ENCODE results near the gene LRRC28.
A peak's percentile ranks its signal among the peaks of the same experiment; 100 is the strongest.
"Not testable (repeated sequence)": the region's sequence is repeated elsewhere in the genome, so short reads cannot be mapped to it uniquely, and the experiment has no call there.

Gene LRRC28

DNA sequence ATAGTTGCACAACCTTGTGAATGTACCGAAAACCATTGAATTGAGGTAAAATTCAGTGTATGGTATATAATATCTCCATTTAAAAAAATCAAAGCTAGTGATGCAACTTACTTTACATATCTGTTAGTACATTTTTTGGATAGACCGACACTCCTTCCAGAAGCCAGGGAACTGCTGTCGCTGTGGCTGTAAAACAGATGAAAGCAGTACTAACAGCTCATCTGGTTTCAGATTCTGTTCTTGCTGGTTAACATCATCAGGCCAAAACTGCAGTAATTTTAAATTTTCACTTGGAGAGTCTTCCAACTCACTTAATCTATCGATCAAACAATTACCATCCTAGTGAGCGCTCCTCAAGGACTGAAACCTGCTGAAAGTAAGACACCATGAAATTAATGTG is 145.1 kb downstream of the LRRC28 start:
- no peak overlapping the region for H3K4me3 ChIP-seq (replicated peaks; ENCODE audit: low read depth, low read length)
- no peak for DNase-seq (ENCODE audit: low read depth)
- TF ChIP-seq CTCF (IDR thresholded peaks at IDR 0.05; ENCODE audit: low read length, missing control alignments) = no peak

GRCh38 chr15:99399061-99399460 is 147.8 kb downstream of the LRRC28 start:
- no peak overlapping the region for H3K4me3 ChIP-seq (replicated peaks; ENCODE audit: low read depth, low read length)
- TF ChIP-seq CTCF (IDR thresholded peaks at IDR 0.05; ENCODE audit: low read length, missing control alignments) = no peak
- DNase-seq (ENCODE audit: low read depth) = no peak

GRCh38 chr15:99399618-99400017 is 148.3 kb downstream of the LRRC28 start:
- no peak for TF ChIP-seq CTCF (IDR thresholded peaks at IDR 0.05; ENCODE audit: low read length, missing control alignments)
- DNase-seq (ENCODE audit: low read depth) = peak; percentile 21
- H3K4me3 ChIP-seq (replicated peaks; ENCODE audit: low read depth, low read length) = no peak overlapping the region

- not testable (repeated sequence) for H3K4me3 ChIP-seq (replicated peaks; ENCODE audit: low read depth, low read length); DNase-seq (ENCODE audit: low read depth)
Observed at GRCh38 chr15:99401216-99401615, 149.9 kb downstream of the LRRC28 start.

- H3K4me3 ChIP-seq (replicated peaks; ENCODE audit: low read depth, low read length) = no peak overlapping the region
- TF ChIP-seq CTCF (IDR thresholded peaks at IDR 0.05; ENCODE audit: low read length, missing control alignments) = no peak
- DNase-seq (ENCODE audit: low read depth) = no peak
Observed at GRCh38 chr15:99402014-99402729, 150.9 kb downstream of the LRRC28 start.

- no peak for DNase-seq (ENCODE audit: low read depth)
- no peak for TF ChIP-seq CTCF (IDR thresholded peaks at IDR 0.05; ENCODE audit: low read length, missing control alignments)
- H3K4me3 ChIP-seq (replicated peaks; ENCODE audit: low read depth, low read length) = no peak overlapping the region
Observed at GRCh38 chr15:99403597-99403996, 152.3 kb downstream of the LRRC28 start.

DNA sequence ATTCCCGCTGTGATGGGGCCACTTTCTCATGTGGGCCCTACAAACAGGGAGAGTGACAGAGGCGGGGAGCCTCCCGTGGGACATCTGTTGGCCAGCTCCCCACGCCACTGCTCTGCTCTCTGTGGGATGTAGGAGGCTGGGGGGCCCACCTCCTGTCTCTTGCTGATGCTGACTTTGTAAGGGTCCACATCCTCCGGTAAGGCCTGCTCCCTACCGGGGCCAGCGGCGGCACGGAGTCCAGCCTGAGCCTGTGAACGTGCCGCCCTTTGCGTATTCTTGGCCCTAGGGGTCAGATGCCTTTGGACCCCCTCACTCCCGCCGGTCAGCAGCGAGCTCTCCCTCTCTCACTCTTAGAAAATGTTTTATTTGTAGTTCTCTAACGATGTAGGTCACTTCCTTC is 153.2 kb downstream of the LRRC28 start:
- H3K4me3 ChIP-seq (replicated peaks; ENCODE audit: low read depth, low read length) = no peak overlapping the region
- TF ChIP-seq CTCF (IDR thresholded peaks at IDR 0.05; ENCODE audit: low read length, missing control alignments) = no peak
- DNase-seq (ENCODE audit: low read depth) = no peak
